Measurements from ENCODE around the gene AFMID. TPM values are rescaled to one million over a fixed set of nuclear protein-coding genes. Genes with fewer than 3 reads are reported as not detected.

The AFMID gene
- total and polyA plus RNA-seq, 2 of the 8 experiments (the other 6 are each of a cell fraction or from before 2014, with no cell fraction given): 49.0 to 53.0 TPM

DNA sequence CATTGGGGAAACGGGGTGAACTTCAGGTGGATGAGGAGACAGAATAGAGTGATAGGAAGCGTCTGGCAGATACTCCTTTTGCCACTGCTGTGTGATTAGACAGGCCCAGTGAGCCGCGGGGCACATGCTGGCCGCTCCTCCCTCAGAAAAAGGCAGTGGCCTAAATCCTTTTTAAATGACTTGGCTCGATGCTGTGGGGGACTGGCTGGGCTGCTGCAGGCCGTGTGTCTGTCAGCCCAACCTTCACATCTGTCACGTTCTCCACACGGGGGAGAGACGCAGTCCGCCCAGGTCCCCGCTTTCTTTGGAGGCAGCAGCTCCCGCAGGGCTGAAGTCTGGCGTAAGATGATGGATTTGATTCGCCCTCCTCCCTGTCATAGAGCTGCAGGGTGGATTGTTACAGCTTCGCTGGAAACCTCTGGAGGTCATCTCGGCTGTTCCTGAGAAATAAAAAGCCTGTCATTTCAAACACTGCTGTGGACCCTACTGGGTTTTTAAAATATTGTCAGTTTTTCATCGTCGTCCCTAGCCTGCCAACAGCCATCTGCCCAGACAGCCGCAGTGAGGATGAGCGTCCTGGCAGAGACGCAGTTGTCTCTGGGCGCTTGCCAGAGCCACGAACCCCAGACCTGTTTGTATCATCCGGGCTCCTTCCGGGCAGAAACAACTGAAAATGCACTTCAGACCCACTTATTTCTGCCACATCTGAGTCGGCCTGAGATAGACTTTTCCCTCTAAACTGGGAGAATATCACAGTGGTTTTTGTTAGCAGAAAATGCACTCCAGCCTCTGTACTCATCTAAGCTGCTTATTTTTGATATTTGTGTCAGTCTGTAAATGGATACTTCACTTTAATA, 37.3 kb downstream of the AFMID start:
- CTCF ChIA-PET (ENCODE audit: partially characterized antibody): interaction anchor here (0.6 to 3.3 kb wide), 5 partner anchors 10 to 280 kb away, joined by 3 to 27 read pairs (median 4); no protein-coding TSS in a partner anchor
- WGBS, 2 experiments (ENCODE audit: extremely low coverage in 1 of 2, insufficient coverage in 1 of 2, insufficient read length in 1 of 2, insufficient replicate concordance in 2 of 2, low coverage in 1 of 2, low lambda C conversion rate in 2 of 2, missing lambda C conversion rate in 1 of 2): 91% methylated on average over 27 of the region's 27 CpGs; no CpG with 5 or more reads in 1 of the 2 experiments
- H3K23me2 ChIP-seq (ENCODE audit: low read depth, low read length): no peaks in the 10 kb centered on the region
- no peak for FAIRE-seq
- H2BK15ac ChIP-seq (ENCODE audit: low read length): no peak overlapping the region
- no peaks in the 10 kb centered on the region; the same call in 1 of the 2 replicates for H3K79me1 ChIP-seq (ENCODE audit: low read depth, low read length)
- POLR2A ChIA-PET (ENCODE audit: partially characterized antibody): interaction anchor here (0.6 to 4.1 kb wide), 6 partner anchors 11 to 71 kb away, joined by 3 to 19 read pairs (median 12); partner anchors contain the start of genes AFMID, BIRC5 and TK1
- TF ChIP-seq MAX (IDR thresholded peaks at IDR 0.05) (no peak), SP1 (IDR thresholded peaks at IDR 0.05; ENCODE audit: low read depth, low read length) (peak; percentile 19; the same call in 1 of the 2 replicates)
- H2AFZ ChIP-seq (ENCODE audit: low read length): no peak overlapping the region
- H3K36me3 ChIP-seq (ENCODE audit: control insufficient read depth in 2 of 4, insufficient read depth in 4 of 4, low read length in 3 of 4): peaks cover 13 to 37% (median 26%) of the 10 kb centered on the region in 4 experiments
- H3K79me2 ChIP-seq (ENCODE audit: control insufficient read depth in 1 of 2, insufficient read depth in 2 of 2, low read length in 2 of 2): peaks cover 0 to 2% of the 10 kb centered on the region in 2 experiments; a peak in 1 of 4 replicates
- no peaks in the 10 kb centered on the region for H3K9me3 ChIP-seq (ENCODE audit: insufficient read depth in 2 of 2, low read depth in 1 of 2, low read length in 1 of 2)
- no peak for DNase-seq (ENCODE audit: low read depth in 1 of 2, low spot score in 2 of 2)
- H2AK5ac ChIP-seq (ENCODE audit: low read depth, low read length): no peak overlapping the region
- H4K20me1 ChIP-seq (replicated peaks in 1 of 2; ENCODE audit: control insufficient read depth in 1 of 2, insufficient read depth in 2 of 2, low read length in 2 of 2): peaks cover 0 to 3% of the 10 kb centered on the region in 2 experiments
- no peak overlapping the region for H3K18ac ChIP-seq (ENCODE audit: extremely low read depth, low read length)
- no peak overlapping the region for H2BK20ac ChIP-seq (ENCODE audit: low read length)
- H3K27ac ChIP-seq (ENCODE audit: low read depth, low read length): no peak overlapping the region
- H3K9ac ChIP-seq (replicated peaks in 1 of 4; ENCODE audit: extremely low read depth in 1 of 4, low read depth in 3 of 4, low read length in 3 of 4): no peak overlapping the region
- no peak overlapping the region for H2BK120ac ChIP-seq (replicated peaks; ENCODE audit: low read depth, low read length)
- H3K4me2 ChIP-seq (ENCODE audit: insufficient read depth in 1 of 2, low read depth in 2 of 2, low read length in 2 of 2): no peak overlapping the region
- no peaks in the 10 kb centered on the region for H3K27me3 ChIP-seq (replicated peaks in 1 of 4; ENCODE audit: control insufficient read depth in 3 of 4, extremely low read depth in 1 of 4, insufficient read depth in 3 of 4, low read length in 3 of 4)
- H3K4ac ChIP-seq (replicated peaks; ENCODE audit: insufficient read length, low read depth, low read length): no peak overlapping the region
- no peak overlapping the region for H4K8ac ChIP-seq (ENCODE audit: extremely low read depth, insufficient read depth, low read length)
- H4K5ac ChIP-seq (ENCODE audit: insufficient read length, low read depth, low read length): no peak overlapping the region
- H2BK5ac ChIP-seq (ENCODE audit: low read depth, low read length): no peak overlapping the region
- no peak overlapping the region for H3K4me3 ChIP-seq (ENCODE audit: extremely low read depth in 1 of 4, insufficient read depth in 2 of 4, low read depth in 3 of 4, low read length in 4 of 4)
- peaks cover 0 to 3% (median 1%) of the 10 kb centered on the region in 4 experiments; a peak in 3 of 7 replicates for H3K4me1 ChIP-seq (replicated peaks in 1 of 4; ENCODE audit: control insufficient read depth in 3 of 4, insufficient read depth in 4 of 4, low read length in 3 of 4)
- no peak overlapping the region for H4K91ac ChIP-seq (replicated peaks; ENCODE audit: insufficient read length, low read length)
- no peak overlapping the region for H3K14ac ChIP-seq (ENCODE audit: insufficient read length)
- no peak overlapping the region for H2BK12ac ChIP-seq (ENCODE audit: low read depth, low read length)
- H3K23ac ChIP-seq (ENCODE audit: insufficient read length): no peak overlapping the region
- H3K56ac ChIP-seq (replicated peaks; ENCODE audit: insufficient read length, low read depth, low read length): no peak overlapping the region

Data from H1 (cell line).